Osteocyte (in vitro differentiated cells): ENCODE results near the gene C19orf53. TPM values are rescaled to one million over a fixed set of nuclear protein-coding genes. Genes with fewer than 3 reads are reported as not detected.
"Not testable (repeated sequence)": the region's sequence is repeated elsewhere in the genome, so short reads cannot be mapped to it uniquely, and the experiment has no call there.

Experiments used
- DNase-seq: peaks from one replicate; pipeline ENCODE4 v3.0.0; 2021; ENCODE audit warnings: mixed read lengths; ENCODE audit not compliant: unreplicated experiment; ENCODE audit errors: extremely low spot score
- H3K27ac Mint-ChIP-seq: one replicate; pipeline ENCODE4 v1.8.0; 2021; ENCODE audit warnings: mild to moderate bottlenecking, mixed read lengths; ENCODE audit not compliant: unreplicated experiment
- H3K27me3 Mint-ChIP-seq: one replicate; pipeline ENCODE4 v1.8.0; 2021; ENCODE audit warnings: mixed read lengths; ENCODE audit not compliant: unreplicated experiment
- H3K36me3 Mint-ChIP-seq: one replicate; pipeline ENCODE4 v1.8.0; 2021; ENCODE audit warnings: mixed read lengths; ENCODE audit not compliant: unreplicated experiment
- H3K4me1 Mint-ChIP-seq: one replicate; pipeline ENCODE4 v1.8.0; 2021; ENCODE audit warnings: mixed read lengths; ENCODE audit not compliant: unreplicated experiment
- H3K4me3 Mint-ChIP-seq: one replicate; pipeline ENCODE4 v1.8.0; 2021; ENCODE audit warnings: mild to moderate bottlenecking, moderate library complexity, mixed read lengths; ENCODE audit not compliant: unreplicated experiment
- H3K9me3 Mint-ChIP-seq: one replicate; pipeline ENCODE4 v1.8.0; 2021; ENCODE audit warnings: mixed read lengths; ENCODE audit not compliant: unreplicated experiment
- CTCF ChIP-seq: fragments of 200-600 bp; sonication (generic); IDR thresholded peaks from 2 replicates; pipeline ENCODE4 v1.5.0; 2021; ENCODE audit warnings: antibody characterized with exemption, mild to moderate bottlenecking, moderate library complexity
- total RNA-seq: library from RNA; stranded (reverse); gene quantifications from 2 replicates; pipeline ENCODE4 v1.2.1, GENCODE V29; 2021

The C19orf53 gene
- total RNA-seq, 1 donor from 2014 or later: 86.6 TPM

- Mint-ChIP-seq H3K4me3 (no peak overlapping the region), H3K27me3 (no peaks in the 10 kb centered on the region), H3K4me1 (peaks cover 13% of the 10 kb centered on the region), H3K36me3 (peaks cover 8% of the 10 kb centered on the region), H3K9me3 (no peaks in the 10 kb centered on the region), H3K27ac (no peak overlapping the region)
- DNase-seq: no peak
- TF ChIP-seq CTCF: no peak
Measured at GRCh38 chr19:13768510-13768909, 5.7 kb upstream of the C19orf53 start.

GRCh38 chr19:13770013-13770635 lies 4.1 kb upstream of the C19orf53 start:
- Mint-ChIP-seq H3K36me3 (peaks cover 8% of the 10 kb centered on the region), H3K4me3 (no peak overlapping the region), H3K9me3 (no peaks in the 10 kb centered on the region), H3K4me1 (peaks cover 18% of the 10 kb centered on the region), H3K27me3 (no peaks in the 10 kb centered on the region), H3K27ac (no peak overlapping the region)
- TF ChIP-seq CTCF: no peak
- no peak for DNase-seq

GRCh38 chr19:13778398-13778797 lies 4.1 kb downstream of the C19orf53 start:
- DNase-seq: no peak
- Mint-ChIP-seq H3K27ac (no peak overlapping the region), H3K36me3 (peaks cover 19% of the 10 kb centered on the region), H3K4me3 (no peak overlapping the region), H3K4me1 (peaks cover 49% of the 10 kb centered on the region), H3K27me3 (no peaks in the 10 kb centered on the region), H3K9me3 (no peaks in the 10 kb centered on the region)
- no peak for TF ChIP-seq CTCF

- H3K4me1 Mint-ChIP-seq: peaks cover 50% of the 10 kb centered on the region
- peaks cover 19% of the 10 kb centered on the region for H3K36me3 Mint-ChIP-seq
Measured at GRCh38 chr19:13778847-13779246, 4.6 kb downstream of the C19orf53 start.

GRCh38 chr19:13779794-13780193 lies 5.5 kb downstream of the C19orf53 start:
- H3K9me3 Mint-ChIP-seq, DNase-seq, H3K27me3 Mint-ChIP-seq, H3K4me3 Mint-ChIP-seq, H3K27ac Mint-ChIP-seq: not testable (repeated sequence)
- H3K4me1 Mint-ChIP-seq: peaks cover 44% of the 10 kb centered on the region
- peaks cover 19% of the 10 kb centered on the region for H3K36me3 Mint-ChIP-seq

More at GRCh38 chr19:13778847-13779246, 4.6 kb downstream of the C19orf53 start:
- Mint-ChIP-seq H3K4me3 (no peak overlapping the region), H3K9me3 (no peaks in the 10 kb centered on the region), H3K27me3 (no peaks in the 10 kb centered on the region), H3K27ac (no peak overlapping the region)
- no peak for TF ChIP-seq CTCF
- no peak for DNase-seq
